ENCODE results near the gene ERMP1. TPM values are rescaled to one million over a fixed set of nuclear protein-coding genes. Genes with fewer than 3 reads are reported as not detected.

Gene ERMP1
- total and polyA plus RNA-seq, 2 donors (not counting 1 experiment from before 2014, with no cell fraction given) = 4.9 to 10.6 TPM

DNA sequence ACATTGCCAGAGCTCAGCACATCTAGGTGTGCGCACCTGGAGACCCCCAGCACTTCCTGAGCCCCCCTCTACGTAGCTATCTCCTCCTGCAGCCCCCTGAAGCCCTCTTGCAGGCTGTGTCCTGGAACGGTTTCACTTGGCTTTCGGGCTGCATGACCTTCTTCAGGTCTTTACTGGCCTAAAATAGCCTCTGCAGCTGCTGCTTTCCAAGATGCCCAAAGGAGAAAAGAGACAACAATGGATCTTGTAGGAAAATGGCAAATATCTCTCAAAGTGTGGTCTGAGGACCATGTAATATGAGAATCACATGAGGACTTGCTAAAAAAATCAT is 6.6 kb upstream of the ERMP1 start:
- Histone ChIP-seq H3K4me3 (ENCODE audit: control extremely low read depth in 1 of 5, extremely low read depth in 1 of 5, insufficient read depth in 1 of 5, low read depth in 2 of 5, low read length in 4 of 5) (no peak overlapping the region), H4K20me1 (ENCODE audit: control insufficient read depth, insufficient read depth, low read length, poor library complexity, severe bottlenecking) (no peaks in the 10 kb centered on the region), H3K4me2 (replicated peaks; ENCODE audit: low read depth, low read length, poor library complexity, severe bottlenecking) (no peak overlapping the region), H3K9ac (ENCODE audit: low read length) (no peak overlapping the region), H2AFZ (ENCODE audit: insufficient read depth, low read depth, low read length, poor library complexity, severe bottlenecking) (no peak overlapping the region), H3K27me3 (replicated peaks in 1 of 4; ENCODE audit: control extremely low read depth in 1 of 4, control insufficient read depth in 3 of 4, insufficient read depth in 4 of 4, low read length in 3 of 4) (no peaks in the 10 kb centered on the region), H3K36me3 (replicated peaks in 1 of 2; ENCODE audit: control extremely low read depth in 1 of 2, control insufficient read depth in 1 of 2, extremely low read depth in 1 of 2, insufficient read depth in 2 of 2, low read length in 1 of 2) (no peaks in the 10 kb centered on the region), H3K79me2 (ENCODE audit: control insufficient read depth, insufficient read depth, low read length) (no peaks in the 10 kb centered on the region), H3K9me3 (ENCODE audit: control extremely low read depth in 1 of 3, control insufficient read depth in 2 of 3, insufficient read depth in 1 of 3, low read length in 2 of 3) (peaks cover 0 to 5% (median 2%) of the 10 kb centered on the region in 3 donors), H3K27ac (ENCODE audit: low read length in 2 of 2) (no peak overlapping the region), H3K4me1 (ENCODE audit: control insufficient read depth in 2 of 2, insufficient read depth in 2 of 2, low read length in 2 of 2) (peaks cover 10 to 20% of the 10 kb centered on the region in 2 donors)
- Mint-ChIP-seq H3K27me3 (no peaks in the 10 kb centered on the region), H3K9me3 (ENCODE audit: insufficient read depth) (no peaks in the 10 kb centered on the region), H3K4me1 (peaks cover 23% of the 10 kb centered on the region), H3K4me3 (no peak overlapping the region), H3K27ac (no peak overlapping the region)
- intact Hi-C loops (cut with micrococcal nuclease) = no loop called here
- no peak for DNase-seq
- WGBS (ENCODE audit: insufficient coverage) = 90% methylated on average over 4 of the region's 4 CpGs
- TF ChIP-seq, protein P1, sequence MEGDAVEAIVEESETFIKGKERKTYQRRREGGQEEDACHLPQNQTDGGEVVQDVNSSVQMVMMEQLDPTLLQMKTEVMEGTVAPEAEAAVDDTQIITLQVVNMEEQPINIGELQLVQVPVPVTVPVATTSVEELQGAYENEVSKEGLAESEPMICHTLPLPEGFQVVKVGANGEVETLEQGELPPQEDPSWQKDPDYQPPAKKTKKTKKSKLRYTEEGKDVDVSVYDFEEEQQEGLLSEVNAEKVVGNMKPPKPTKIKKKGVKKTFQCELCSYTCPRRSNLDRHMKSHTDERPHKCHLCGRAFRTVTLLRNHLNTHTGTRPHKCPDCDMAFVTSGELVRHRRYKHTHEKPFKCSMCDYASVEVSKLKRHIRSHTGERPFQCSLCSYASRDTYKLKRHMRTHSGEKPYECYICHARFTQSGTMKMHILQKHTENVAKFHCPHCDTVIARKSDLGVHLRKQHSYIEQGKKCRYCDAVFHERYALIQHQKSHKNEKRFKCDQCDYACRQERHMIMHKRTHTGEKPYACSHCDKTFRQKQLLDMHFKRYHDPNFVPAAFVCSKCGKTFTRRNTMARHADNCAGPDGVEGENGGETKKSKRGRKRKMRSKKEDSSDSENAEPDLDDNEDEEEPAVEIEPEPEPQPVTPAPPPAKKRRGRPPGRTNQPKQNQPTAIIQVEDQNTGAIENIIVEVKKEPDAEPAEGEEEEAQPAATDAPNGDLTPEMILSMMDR (IDR thresholded peaks at IDR 0.05) = no peak
- no peak for TF ChIP-seq EZH2 (IDR thresholded peaks at IDR 0.05; ENCODE audit: borderline replicate concordance, insufficient read depth, low read depth, low read length, poor library complexity, severe bottlenecking)
- ChIA-PET CTCF (no interaction called here), POLR2A (no interaction called here)
- no peak for ATAC-seq (ENCODE audit: low read depth)

DNA sequence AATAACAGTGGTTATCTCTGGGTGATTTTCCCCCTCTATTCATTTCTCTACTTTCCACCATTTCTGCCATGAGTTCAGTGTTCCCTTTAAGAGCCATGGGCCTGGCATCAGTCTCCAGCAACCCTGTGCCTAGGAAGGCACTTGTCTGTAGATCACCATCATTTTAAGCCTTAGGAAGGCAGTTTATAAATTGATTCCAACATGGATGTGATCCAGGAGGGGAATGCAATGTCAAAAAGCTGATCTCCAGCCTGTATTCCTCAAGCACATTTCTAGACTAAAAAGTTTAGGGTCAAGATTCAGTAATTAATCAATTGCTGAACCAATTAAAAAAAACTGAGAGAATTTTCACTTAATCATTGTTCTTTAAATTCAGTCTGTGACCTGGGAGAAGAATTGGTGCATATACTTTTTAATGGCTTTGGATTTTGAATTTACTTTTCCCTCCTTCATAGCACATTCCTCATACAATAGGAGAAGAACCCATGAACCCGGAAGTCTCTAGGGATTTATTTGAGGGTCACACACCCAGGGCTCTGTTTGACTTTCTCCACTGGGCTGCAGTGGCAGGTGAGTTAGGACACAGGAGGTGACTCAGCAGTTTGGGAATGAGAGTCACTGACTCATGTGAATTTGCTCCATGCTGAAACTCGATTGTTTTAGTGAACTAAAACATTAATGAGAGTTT is 6.1 kb upstream of the ERMP1 start:
- Histone ChIP-seq H3K9me3 (ENCODE audit: control extremely low read depth in 1 of 3, control insufficient read depth in 2 of 3, insufficient read depth in 1 of 3, low read length in 2 of 3) (peaks cover 0 to 5% (median 2%) of the 10 kb centered on the region in 3 donors), H3K27me3 (replicated peaks in 1 of 4; ENCODE audit: control extremely low read depth in 1 of 4, control insufficient read depth in 3 of 4, insufficient read depth in 4 of 4, low read length in 3 of 4) (no peaks in the 10 kb centered on the region), H3K4me2 (replicated peaks; ENCODE audit: low read depth, low read length, poor library complexity, severe bottlenecking) (no peak overlapping the region), H3K4me3 (ENCODE audit: control extremely low read depth in 1 of 5, extremely low read depth in 1 of 5, insufficient read depth in 1 of 5, low read depth in 2 of 5, low read length in 4 of 5) (no peak overlapping the region), H3K4me1 (ENCODE audit: control insufficient read depth in 2 of 2, insufficient read depth in 2 of 2, low read length in 2 of 2) (peaks cover 5 to 15% of the 10 kb centered on the region in 2 donors), H3K36me3 (replicated peaks in 1 of 2; ENCODE audit: control extremely low read depth in 1 of 2, control insufficient read depth in 1 of 2, extremely low read depth in 1 of 2, insufficient read depth in 2 of 2, low read length in 1 of 2) (no peaks in the 10 kb centered on the region), H3K27ac (ENCODE audit: low read length in 2 of 2) (no peak overlapping the region), H3K9ac (ENCODE audit: low read length) (no peak overlapping the region), H2AFZ (ENCODE audit: insufficient read depth, low read depth, low read length, poor library complexity, severe bottlenecking) (no peak overlapping the region), H3K79me2 (ENCODE audit: control insufficient read depth, insufficient read depth, low read length) (no peaks in the 10 kb centered on the region), H4K20me1 (ENCODE audit: control insufficient read depth, insufficient read depth, low read length, poor library complexity, severe bottlenecking) (no peaks in the 10 kb centered on the region)
- Mint-ChIP-seq H3K4me3 (no peak overlapping the region), H3K27me3 (no peaks in the 10 kb centered on the region), H3K4me1 (peaks cover 21% of the 10 kb centered on the region), H3K27ac (no peak overlapping the region), H3K9me3 (ENCODE audit: insufficient read depth) (no peaks in the 10 kb centered on the region)
- ATAC-seq (ENCODE audit: low read depth) = no peak
- CTCF ChIA-PET = no interaction called here
- DNase-seq = no peak
- POLR2A ChIA-PET = no interaction called here
- intact Hi-C loops (cut with micrococcal nuclease) = no loop called here
- TF ChIP-seq, protein P1 (IDR thresholded peaks at IDR 0.05) = no peak
- TF ChIP-seq EZH2 (IDR thresholded peaks at IDR 0.05; ENCODE audit: borderline replicate concordance, insufficient read depth, low read depth, low read length, poor library complexity, severe bottlenecking) = no peak
- WGBS (ENCODE audit: insufficient coverage) = 25% methylated on average over 2 of the region's 2 CpGs
